ENCODE data around the gene BZW1.

Gene BZW1

GRCh38 chr2:200873560-200873959, 61.9 kb downstream of the BZW1 start:
- no peak overlapping the region for H3K4me3 ChIP-seq (ENCODE audit: low read depth, low read length)
- no peak for TF ChIP-seq OSR2 (tag by site-specific recombination; IDR thresholded peaks at IDR 0.05)
- TF ChIP-seq ZNF561 (tag by site-specific recombination; IDR thresholded peaks at IDR 0.05; ENCODE audit: borderline replicate concordance): no peak
- TF ChIP-seq ZFP69B (tag by site-specific recombination; IDR thresholded peaks at IDR 0.05): no peak
- TF ChIP-seq ZNF362 (tag by site-specific recombination; IDR thresholded peaks at IDR 0.05): no peak
- no peak for TF ChIP-seq ZSCAN23 (tag by site-specific recombination; IDR thresholded peaks at IDR 0.05)
- no peak for TF ChIP-seq FEZF1 (tag by site-specific recombination; IDR thresholded peaks at IDR 0.05)
- no peak for TF ChIP-seq RBAK (tag by site-specific recombination; IDR thresholded peaks at IDR 0.05)
- no peak for TF ChIP-seq KLF7 (tag by site-specific recombination; IDR thresholded peaks at IDR 0.05; ENCODE audit: borderline replicate concordance)
- no peak for TF ChIP-seq KLF10 (tag by site-specific recombination; IDR thresholded peaks at IDR 0.05)
- TF ChIP-seq YY2 (tag by site-specific recombination; IDR thresholded peaks at IDR 0.05): no peak
- no peak for TF ChIP-seq ZNF704 (tag by site-specific recombination; IDR thresholded peaks at IDR 0.05)
- no peaks in the 10 kb centered on the region for H3K9me3 ChIP-seq (ENCODE audit: control insufficient read depth, insufficient read depth, low read depth, low read length)
- ChIA-PET POLR2A (no interaction called here), CTCF (no interaction called here)
- H3K4me1 ChIP-seq (ENCODE audit: control insufficient read depth, insufficient read depth, low read length): no peaks in the 10 kb centered on the region
- H3K36me3 ChIP-seq (ENCODE audit: control insufficient read depth in 2 of 2, insufficient read depth in 1 of 2, low read length in 2 of 2): peaks cover 60 to 74% of the 10 kb centered on the region in 2 experiments
- H3K27ac ChIP-seq (ENCODE audit: extremely low read depth, low read depth, low read length): no peak overlapping the region

All from HEK293 (cell line).